CD14-positive monocyte (primary cell): ENCODE measurements around the gene IFFO2. TPM values are rescaled to one million over a fixed set of nuclear protein-coding genes. Genes with fewer than 3 reads are reported as not detected.
A peak's percentile ranks its signal among the peaks of the same experiment; 100 is the strongest.

Experiments used
- DNase-seq, 3 donors: peaks; one replicate each; pipeline ENCODE4 v3.0.0-alpha.2; 2011 to 2022
- H2AFZ ChIP-seq: 2 replicates; pipeline ENCODE4 v1.6.0; 2012; ENCODE audit warnings: mild to moderate bottlenecking, low read depth, low read length, inconsistent platforms; ENCODE audit not compliant: insufficient read depth, poor library complexity, severe bottlenecking
- H3K27ac ChIP-seq, 2 donors: 1 replicate in 1 of 2; 2 replicates in 1 of 2; pipeline ENCODE4 v1.5.1; 2012 to 2013; ENCODE audit warnings: low read length in 2 of 2, control low read depth in 1 of 2, inconsistent platforms in 1 of 2, low read depth in 1 of 2, mild to moderate bottlenecking in 1 of 2
- H3K27me3 ChIP-seq, 2 donors: one replicate each; pipeline versions ENCODE4 v1.6.0 to v1.6.1; 2011 to 2013; ENCODE audit warnings: low read length in 2 of 2; ENCODE audit not compliant: control insufficient read depth in 2 of 2, insufficient read depth in 2 of 2
- H3K36me3 ChIP-seq, 2 donors: replicated peaks in 1 of 2; 1 replicate in 1 of 2; 2 replicates in 1 of 2; pipeline versions ENCODE4 v1.5.1 to v1.6.1; 2012 to 2013; ENCODE audit warnings: low read length in 2 of 2, control low read depth in 1 of 2, inconsistent platforms in 1 of 2, mild to moderate bottlenecking in 1 of 2; ENCODE audit not compliant: insufficient read depth in 2 of 2, control insufficient read depth in 1 of 2
- H3K4me1 ChIP-seq, 2 donors: 1 replicate in 1 of 2; 2 replicates in 1 of 2; pipeline versions ENCODE4 v1.5.1 to v1.6.1; 2012 to 2013; ENCODE audit warnings: low read length in 2 of 2, control low read depth in 1 of 2, inconsistent platforms in 1 of 2, mild to moderate bottlenecking in 1 of 2, moderate library complexity in 1 of 2; ENCODE audit not compliant: insufficient read depth in 2 of 2, control insufficient read depth in 1 of 2
- H3K4me2 ChIP-seq: replicated peaks from 2 replicates; pipeline ENCODE3; 2012; ENCODE audit warnings: low read length, moderate library complexity, mild to moderate bottlenecking; ENCODE audit not compliant: poor library complexity, severe bottlenecking; ENCODE audit errors: extremely low read depth
- H3K4me3 ChIP-seq, 3 experiments: fragments of 200-600 bp in 1 of 3; sonication (generic) in 1 of 3; replicated peaks in 1 of 3; 1 replicate in 2 of 3; 2 replicates in 1 of 3; pipeline ENCODE4 v1.5.1; 2011 to 2013; ENCODE audit warnings: low read length in 3 of 3, mild to moderate bottlenecking in 3 of 3, control low read depth in 2 of 3, low read depth in 2 of 3, inconsistent platforms in 1 of 3, moderate library complexity in 1 of 3
- H3K79me2 ChIP-seq: 2 replicates; pipeline ENCODE4 v1.6.0; 2012; ENCODE audit warnings: mild to moderate bottlenecking, control low read depth, inconsistent platforms, low read length, moderate library complexity; ENCODE audit not compliant: insufficient read depth
- H3K9ac ChIP-seq: 2 replicates; pipeline ENCODE4 v1.6.0; 2017; ENCODE audit warnings: low read length, mild to moderate bottlenecking; ENCODE audit not compliant: insufficient read depth, poor library complexity, severe bottlenecking
- H3K9me3 ChIP-seq, 2 donors: replicated peaks in 1 of 2; 1 replicate in 1 of 2; 2 replicates in 1 of 2; pipeline versions ENCODE4 v1.5.1 to v1.6.1; 2012 to 2013; ENCODE audit warnings: low read length in 2 of 2, control low read depth in 1 of 2; ENCODE audit not compliant: control insufficient read depth in 1 of 2, insufficient read depth in 1 of 2
- H4K20me1 ChIP-seq: 2 replicates; pipeline ENCODE4 v1.6.0; 2012; ENCODE audit warnings: mild to moderate bottlenecking, low read length, control low read depth, moderate library complexity; ENCODE audit not compliant: insufficient read depth
- H3K27ac Mint-ChIP-seq, 7 donors: one replicate each; pipeline ENCODE4 v1.8.0; 2020; ENCODE audit warnings: mild to moderate bottlenecking in 7 of 7, mixed read lengths in 7 of 7, moderate library complexity in 6 of 7, inconsistent platforms in 2 of 7
- H3K27me3 Mint-ChIP-seq, 3 donors: one replicate each; pipeline ENCODE4 v1.8.0; 2021 to 2022; ENCODE audit warnings: low read depth in 3 of 3, mild to moderate bottlenecking in 3 of 3, mixed read lengths in 3 of 3, moderate library complexity in 3 of 3, inconsistent platforms in 1 of 3
- H3K36me3 Mint-ChIP-seq, 2 donors: one replicate each; pipeline ENCODE4 v1.8.0; 2020; ENCODE audit warnings: mixed read lengths in 2 of 2, inconsistent platforms in 1 of 2, mild to moderate bottlenecking in 1 of 2
- H3K4me1 Mint-ChIP-seq: one replicate; pipeline ENCODE4 v1.8.0; 2020; ENCODE audit warnings: mild to moderate bottlenecking, mixed read lengths
- H3K4me3 Mint-ChIP-seq, 2 donors: one replicate each; pipeline ENCODE4 v1.8.0; 2020; ENCODE audit warnings: mild to moderate bottlenecking in 2 of 2, mixed read lengths in 2 of 2, moderate library complexity in 1 of 2
- H3K9me3 Mint-ChIP-seq, 7 donors: one replicate each; pipeline ENCODE4 v1.8.0; 2020 to 2022; ENCODE audit warnings: mixed read lengths in 7 of 7, mild to moderate bottlenecking in 6 of 7, moderate library complexity in 6 of 7, inconsistent platforms in 2 of 7
- whole genome bisulfite sequencing: methylation state at CpG from one replicate; pipeline ENCODE4 v1.1.5; 2013; ENCODE audit warnings: missing lambda C conversion rate; ENCODE audit not compliant: insufficient coverage; 5-methylcytosine and 5-hydroxymethylcytosine counted together
- intact Hi-C, 2 donors: fragments of 100-400 bp; cut with micrococcal nuclease; formaldehyde crosslinking; loops; one replicate each; pipeline versions ENCODE4 v1.15.0 to v1.15.1; 2023
- polyA plus RNA-seq, 3 donors: library from polyadenylated mRNA; depleted of rRNA in 1 of 3; unstranded in 2 of 3; stranded (reverse) in 1 of 3; fragments of 300-500 nt in 2 of 3; fragments of >200 nt in 1 of 3; fragmentation: Illumina TruSeq in 2 of 3; gene quantifications; 1 replicate in 2 of 3; 2 replicates in 1 of 3; pipeline ENCODE4 v1.2.3, GENCODE V29; 2012 to 2021
- TF ChIP-seq, protein P1 (sequence below): fragments of 200-600 bp; IDR thresholded peaks from one replicate; pipeline ENCODE4 v1.8.0; 2022; ENCODE audit warnings: antibody characterized with exemption, mild to moderate bottlenecking

Gene IFFO2
- polyA plus RNA-seq, 3 donors, result 0.78 to 17.5 (median 0.94) TPM

DNA sequence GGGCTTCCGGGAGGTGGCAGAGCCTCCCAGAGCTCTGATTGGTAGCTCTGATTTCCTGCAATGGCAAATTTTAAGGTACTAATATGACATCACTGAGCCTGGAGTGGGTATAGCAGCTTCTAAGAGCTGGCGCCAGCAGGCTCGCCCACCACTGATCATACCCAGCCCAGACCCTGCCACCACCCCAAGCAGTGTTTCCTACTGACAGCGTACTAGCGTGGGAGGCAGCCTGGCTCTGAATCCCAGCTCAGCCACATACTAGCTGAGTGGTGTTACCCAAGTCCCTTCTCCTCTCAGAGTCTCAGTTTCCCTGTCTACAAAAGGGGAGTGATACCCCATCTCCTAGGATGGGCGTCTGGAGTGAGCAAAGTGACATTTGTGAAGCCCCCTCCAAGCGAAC is 41.1 kb downstream of the IFFO2 start:
- Histone ChIP-seq H2AFZ (no peak overlapping the region), H3K4me2 (no peak overlapping the region), H3K27me3 (no peaks in the 10 kb centered on the region), H3K4me1 (peaks cover 5 to 7% of the 10 kb centered on the region in 2 donors), H3K4me3 (no peak overlapping the region), H4K20me1 (peaks cover 6% of the 10 kb centered on the region), H3K27ac (no peak overlapping the region), H3K79me2 (no peaks in the 10 kb centered on the region), H3K9me3 (no peaks in the 10 kb centered on the region), H3K36me3 (peaks cover 6 to 54% of the 10 kb centered on the region in 2 donors), H3K9ac (no peak overlapping the region)
- Mint-ChIP-seq H3K36me3 (peaks cover 33 to 52% of the 10 kb centered on the region in 2 donors), H3K9me3 (no peaks in the 10 kb centered on the region), H3K27ac (peak overlapping the region in 1 of 7 donors; percentile 18), H3K4me3 (no peak overlapping the region), H3K4me1 (peaks cover 5% of the 10 kb centered on the region), H3K27me3 (peaks cover 0 to 7% (median 0%) of the 10 kb centered on the region in 3 donors)
- TF ChIP-seq, protein P1, sequence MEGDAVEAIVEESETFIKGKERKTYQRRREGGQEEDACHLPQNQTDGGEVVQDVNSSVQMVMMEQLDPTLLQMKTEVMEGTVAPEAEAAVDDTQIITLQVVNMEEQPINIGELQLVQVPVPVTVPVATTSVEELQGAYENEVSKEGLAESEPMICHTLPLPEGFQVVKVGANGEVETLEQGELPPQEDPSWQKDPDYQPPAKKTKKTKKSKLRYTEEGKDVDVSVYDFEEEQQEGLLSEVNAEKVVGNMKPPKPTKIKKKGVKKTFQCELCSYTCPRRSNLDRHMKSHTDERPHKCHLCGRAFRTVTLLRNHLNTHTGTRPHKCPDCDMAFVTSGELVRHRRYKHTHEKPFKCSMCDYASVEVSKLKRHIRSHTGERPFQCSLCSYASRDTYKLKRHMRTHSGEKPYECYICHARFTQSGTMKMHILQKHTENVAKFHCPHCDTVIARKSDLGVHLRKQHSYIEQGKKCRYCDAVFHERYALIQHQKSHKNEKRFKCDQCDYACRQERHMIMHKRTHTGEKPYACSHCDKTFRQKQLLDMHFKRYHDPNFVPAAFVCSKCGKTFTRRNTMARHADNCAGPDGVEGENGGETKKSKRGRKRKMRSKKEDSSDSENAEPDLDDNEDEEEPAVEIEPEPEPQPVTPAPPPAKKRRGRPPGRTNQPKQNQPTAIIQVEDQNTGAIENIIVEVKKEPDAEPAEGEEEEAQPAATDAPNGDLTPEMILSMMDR, result no peak
- no peak for DNase-seq
- intact Hi-C loops, result no loop called here
- 95% methylated on average over 5 of the region's 7 CpGs for WGBS

DNA sequence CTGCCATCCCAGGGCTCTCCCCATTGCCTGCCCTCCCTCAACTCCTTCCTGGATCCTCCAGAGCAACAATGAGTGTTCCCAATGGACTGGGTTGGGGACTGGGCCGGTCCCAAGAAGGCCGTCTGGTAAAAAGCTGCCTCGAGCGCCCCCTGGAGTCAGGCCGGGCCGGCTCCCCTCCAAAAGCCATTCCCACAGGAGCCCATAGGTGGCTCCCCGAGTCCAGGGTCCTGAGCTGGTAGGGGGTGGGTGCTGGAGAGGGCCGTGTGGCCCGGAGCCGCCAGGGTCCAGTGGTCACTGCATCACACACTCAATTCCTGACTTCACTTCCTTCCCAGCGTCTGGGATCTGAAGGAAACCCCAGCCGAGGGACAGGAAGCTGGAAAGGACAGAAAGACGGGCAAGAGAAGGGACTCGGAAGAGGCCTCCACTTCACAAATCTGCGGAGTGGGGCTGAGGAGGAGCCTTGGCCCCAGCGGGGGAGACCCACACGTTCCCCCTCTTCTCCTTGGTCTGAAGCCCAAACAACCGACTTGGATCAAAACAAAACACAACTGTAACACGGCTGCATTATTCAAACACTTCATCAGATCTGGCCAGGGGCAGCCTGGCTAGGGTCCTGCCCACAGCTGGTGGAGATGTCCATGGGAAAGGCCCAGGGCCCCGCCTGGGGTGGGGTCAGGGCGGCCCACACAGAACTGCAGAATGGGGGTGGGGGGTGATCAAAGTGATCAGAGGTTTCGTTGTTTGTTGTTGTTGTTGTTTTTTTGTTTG is 43.2 kb downstream of the IFFO2 start:
- no peaks in the 10 kb centered on the region for H3K9me3 Mint-ChIP-seq
- intact Hi-C loops, result no loop called here
- Histone ChIP-seq H3K4me1 (peaks cover 15 to 16% of the 10 kb centered on the region in 2 donors), H3K9me3 (no peaks in the 10 kb centered on the region), H3K9ac (no peak overlapping the region), H3K4me2 (no peak overlapping the region), H3K27me3 (no peaks in the 10 kb centered on the region), H3K4me3 (no peak overlapping the region), H3K36me3 (peaks cover 6 to 60% of the 10 kb centered on the region in 2 donors), H3K27ac (no peak overlapping the region), H2AFZ (no peak overlapping the region), H4K20me1 (peaks cover 5% of the 10 kb centered on the region), H3K79me2 (no peaks in the 10 kb centered on the region)
- peak overlapping the region in 1 of 7 donors; percentile 60 for H3K27ac Mint-ChIP-seq
- H3K4me1 Mint-ChIP-seq, result peaks cover 15% of the 10 kb centered on the region
- no peak overlapping the region for H3K4me3 Mint-ChIP-seq
- 27% methylated on average over 6 of the region's 22 CpGs for WGBS
- peak; percentile 61 to 78 (median 76) for DNase-seq
- H3K27me3 Mint-ChIP-seq, result peaks cover 0 to 7% (median 0%) of the 10 kb centered on the region in 3 donors
- peaks cover 42 to 56% of the 10 kb centered on the region in 2 donors for H3K36me3 Mint-ChIP-seq
- TF ChIP-seq, protein P1, result peak; percentile 100
